DOHH2 (cell line): ENCODE measurements around the gene C6orf89.

ENCODE experiments used
- EZH2phosphoT487 ChIP-seq: fragments of 200-600 bp; sonication (generic); IDR thresholded peaks from 2 replicates; pipeline ENCODE4 v1.6.1; 2017; ENCODE audit warnings: borderline replicate concordance, mild to moderate bottlenecking, antibody characterized with exemption, low read length, moderate library complexity, mixed read lengths
- TF ChIP-seq, protein P1 (sequence below): fragments of 200-600 bp; sonication (generic); IDR thresholded peaks from one replicate; pipeline ENCODE4 v1.5.1; 2014; ENCODE audit warnings: antibody characterized with exemption, mild to moderate bottlenecking, low read depth, low read length; ENCODE audit not compliant: poor library complexity, severe bottlenecking

DNA sequence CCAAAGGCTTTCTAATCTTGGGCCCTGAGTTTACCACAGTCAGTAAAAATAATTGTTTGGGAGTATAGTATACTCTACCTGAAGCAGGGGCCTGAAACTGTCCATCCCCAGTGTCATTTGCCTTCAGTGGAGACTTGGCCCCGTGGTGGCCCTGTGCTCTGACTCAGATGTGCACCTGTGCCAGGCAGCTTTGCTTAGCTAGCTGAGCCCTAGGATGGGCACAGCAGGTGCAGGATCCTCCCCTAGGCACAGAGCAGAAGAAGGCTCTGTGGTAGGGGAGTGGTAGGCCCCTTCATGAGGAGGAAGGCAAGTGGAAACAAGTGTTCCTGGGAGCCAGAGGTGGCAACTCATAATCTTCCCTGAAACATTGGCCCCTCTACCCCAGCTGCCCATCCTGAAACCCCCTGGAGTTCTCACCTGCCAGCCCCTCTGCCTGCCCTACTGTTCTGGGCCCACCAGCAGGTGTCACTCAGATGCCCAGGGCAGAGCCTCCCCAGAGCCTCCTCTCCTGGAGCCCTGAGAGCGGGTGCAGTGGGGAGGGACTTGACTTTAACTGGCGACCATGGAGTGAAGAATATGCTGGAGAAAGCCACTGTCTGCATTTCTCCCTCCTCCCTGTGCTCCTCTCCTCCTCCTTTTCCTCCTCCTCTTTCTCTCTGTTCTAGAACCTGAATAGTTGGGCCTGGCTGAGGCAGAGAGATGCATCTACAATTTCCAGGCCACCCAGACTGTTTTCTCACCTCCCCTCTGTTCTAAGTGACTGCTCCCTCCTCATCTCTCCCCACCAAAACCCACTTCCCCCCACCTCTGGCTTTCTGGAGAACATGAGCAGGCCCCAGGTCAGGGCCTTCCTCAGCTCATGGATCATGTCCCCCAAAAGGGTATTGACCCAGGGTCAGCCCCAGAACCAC, 49.4 kb upstream of the C6orf89 start:
- TF ChIP-seq, protein P1, sequence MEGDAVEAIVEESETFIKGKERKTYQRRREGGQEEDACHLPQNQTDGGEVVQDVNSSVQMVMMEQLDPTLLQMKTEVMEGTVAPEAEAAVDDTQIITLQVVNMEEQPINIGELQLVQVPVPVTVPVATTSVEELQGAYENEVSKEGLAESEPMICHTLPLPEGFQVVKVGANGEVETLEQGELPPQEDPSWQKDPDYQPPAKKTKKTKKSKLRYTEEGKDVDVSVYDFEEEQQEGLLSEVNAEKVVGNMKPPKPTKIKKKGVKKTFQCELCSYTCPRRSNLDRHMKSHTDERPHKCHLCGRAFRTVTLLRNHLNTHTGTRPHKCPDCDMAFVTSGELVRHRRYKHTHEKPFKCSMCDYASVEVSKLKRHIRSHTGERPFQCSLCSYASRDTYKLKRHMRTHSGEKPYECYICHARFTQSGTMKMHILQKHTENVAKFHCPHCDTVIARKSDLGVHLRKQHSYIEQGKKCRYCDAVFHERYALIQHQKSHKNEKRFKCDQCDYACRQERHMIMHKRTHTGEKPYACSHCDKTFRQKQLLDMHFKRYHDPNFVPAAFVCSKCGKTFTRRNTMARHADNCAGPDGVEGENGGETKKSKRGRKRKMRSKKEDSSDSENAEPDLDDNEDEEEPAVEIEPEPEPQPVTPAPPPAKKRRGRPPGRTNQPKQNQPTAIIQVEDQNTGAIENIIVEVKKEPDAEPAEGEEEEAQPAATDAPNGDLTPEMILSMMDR: peak; percentile 45
- TF ChIP-seq EZH2phosphoT487: no peak
